ENCODE data around the gene PTBP1. TPM values are rescaled to one million over a fixed set of nuclear protein-coding genes. Genes with fewer than 3 reads are reported as not detected.

The PTBP1 gene
- total RNA-seq, 1 donor from 2014 or later, result 674 TPM

- no peaks in the 10 kb centered on the region for H3K9me3 Mint-ChIP-seq
- TF ChIP-seq CTCF (conservative IDR thresholded peaks at IDR 0.05), result no peak
- H3K36me3 Mint-ChIP-seq (ENCODE audit: low read depth), result no peaks in the 10 kb centered on the region
- no peaks in the 10 kb centered on the region for H3K4me1 Mint-ChIP-seq
- H3K27me3 Mint-ChIP-seq (ENCODE audit: low read depth), result no peaks in the 10 kb centered on the region
- H3K27ac Mint-ChIP-seq (ENCODE audit: unreplicated experiment), result no peak overlapping the region
- H3K4me3 Mint-ChIP-seq, result no peak overlapping the region
- no peak for DNase-seq (ENCODE audit: low read depth, low spot score)
Observed at GRCh38 chr19:776549-776948, 20.7 kb upstream of the PTBP1 start.

DNA sequence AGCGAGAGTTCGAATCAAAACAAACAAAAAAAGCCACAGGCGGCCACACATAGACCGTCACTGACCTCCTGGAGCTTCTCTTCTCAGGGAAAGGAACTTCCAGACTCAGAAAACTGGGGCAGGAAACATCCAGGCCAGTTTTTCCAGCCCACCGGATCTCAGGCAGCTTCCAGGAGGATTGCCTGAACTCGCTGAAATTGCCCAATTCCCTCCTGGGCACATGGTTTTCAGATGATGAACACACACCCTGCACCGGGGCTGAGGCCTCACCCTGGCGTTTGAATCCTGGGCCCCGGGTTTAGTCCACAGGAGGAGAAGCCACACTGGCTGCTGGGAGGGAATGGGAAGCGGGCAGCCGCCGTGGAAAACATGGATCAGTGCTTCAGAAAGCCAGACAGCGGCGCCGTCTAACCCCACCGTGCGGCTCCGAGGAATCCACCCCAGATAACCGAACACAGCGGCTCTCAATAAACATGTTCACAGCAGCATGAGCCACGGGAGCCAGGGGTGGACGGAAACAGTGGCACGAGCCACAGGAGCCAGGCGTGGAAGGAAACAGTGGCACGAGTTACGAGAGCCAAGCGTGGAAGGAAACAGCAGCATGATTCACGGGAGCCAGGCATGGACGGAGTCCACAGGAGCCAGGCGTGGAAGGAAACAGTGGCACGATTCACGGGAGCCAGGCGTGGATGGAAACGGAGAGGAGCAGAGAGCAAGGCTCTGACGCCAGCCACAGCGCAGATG, 18.2 kb upstream of the PTBP1 start:
- H3K9me3 Mint-ChIP-seq, result no peaks in the 10 kb centered on the region
- H3K4me3 Mint-ChIP-seq, result no peak overlapping the region
- no peak overlapping the region for H3K27ac Mint-ChIP-seq (ENCODE audit: unreplicated experiment)
- peaks cover 10% of the 10 kb centered on the region for H3K27me3 Mint-ChIP-seq (ENCODE audit: low read depth)
- H3K36me3 Mint-ChIP-seq (ENCODE audit: low read depth), result no peaks in the 10 kb centered on the region
- no peak for TF ChIP-seq CTCF (conservative IDR thresholded peaks at IDR 0.05)
- no peak for DNase-seq (ENCODE audit: low read depth, low spot score)
- peaks cover 3% of the 10 kb centered on the region for H3K4me1 Mint-ChIP-seq

DNA sequence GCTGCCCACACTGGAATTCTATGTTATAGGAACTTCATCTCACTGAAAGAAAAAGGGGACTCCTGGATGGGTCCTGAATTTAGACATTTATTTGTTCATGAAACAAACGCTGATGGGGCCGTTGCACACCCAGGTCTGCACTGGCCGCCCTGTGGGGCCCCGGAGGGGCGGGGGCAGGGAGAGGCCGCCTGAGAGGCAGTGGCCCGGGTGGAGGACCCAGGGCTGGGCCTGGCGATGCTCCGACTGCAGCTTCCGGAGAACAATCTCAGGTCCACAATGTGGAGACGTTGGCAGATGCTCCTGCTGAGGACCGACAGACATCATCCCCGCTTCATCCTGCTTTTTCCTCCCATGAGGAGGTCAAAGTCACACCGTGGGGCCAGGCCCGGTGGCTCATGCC, 16.3 kb upstream of the PTBP1 start:
- Mint-ChIP-seq H3K9me3 (no peaks in the 10 kb centered on the region), H3K4me1 (peaks cover 3% of the 10 kb centered on the region), H3K4me3 (no peak overlapping the region), H3K27ac (ENCODE audit: unreplicated experiment) (no peak overlapping the region), H3K27me3 (ENCODE audit: low read depth) (peaks cover 10% of the 10 kb centered on the region), H3K36me3 (ENCODE audit: low read depth) (no peaks in the 10 kb centered on the region)
- no peak for DNase-seq (ENCODE audit: low read depth, low spot score)
- no peak for TF ChIP-seq CTCF (conservative IDR thresholded peaks at IDR 0.05)

DNA sequence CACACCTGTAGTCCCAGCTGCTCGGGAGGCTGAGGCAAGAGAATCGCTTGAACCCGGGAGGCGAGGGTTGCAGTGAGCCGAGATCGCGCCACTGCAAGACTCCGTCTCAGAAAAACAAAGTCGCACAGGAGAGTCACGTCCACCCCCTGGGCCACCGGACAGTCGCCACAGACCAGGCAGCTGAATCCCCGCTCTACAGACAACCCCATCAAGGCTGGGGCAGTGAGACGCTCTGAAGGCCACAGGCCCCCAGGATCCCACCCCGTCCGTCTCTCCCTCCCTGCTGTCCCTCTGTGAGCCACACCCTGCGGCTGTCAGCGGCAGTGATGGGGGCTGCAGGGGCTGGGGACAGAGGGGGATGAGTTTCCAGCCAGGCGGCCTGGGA, 15.5 kb upstream of the PTBP1 start:
- H3K27me3 Mint-ChIP-seq (ENCODE audit: low read depth), result peaks cover 10% of the 10 kb centered on the region
- no peak overlapping the region for H3K4me3 Mint-ChIP-seq
- H3K9me3 Mint-ChIP-seq, result no peaks in the 10 kb centered on the region
- H3K36me3 Mint-ChIP-seq (ENCODE audit: low read depth), result no peaks in the 10 kb centered on the region
- no peak for DNase-seq (ENCODE audit: low read depth, low spot score)
- peaks cover 3% of the 10 kb centered on the region for H3K4me1 Mint-ChIP-seq
- no peak for TF ChIP-seq CTCF (conservative IDR thresholded peaks at IDR 0.05)
- no peak overlapping the region for H3K27ac Mint-ChIP-seq (ENCODE audit: unreplicated experiment)

DNA sequence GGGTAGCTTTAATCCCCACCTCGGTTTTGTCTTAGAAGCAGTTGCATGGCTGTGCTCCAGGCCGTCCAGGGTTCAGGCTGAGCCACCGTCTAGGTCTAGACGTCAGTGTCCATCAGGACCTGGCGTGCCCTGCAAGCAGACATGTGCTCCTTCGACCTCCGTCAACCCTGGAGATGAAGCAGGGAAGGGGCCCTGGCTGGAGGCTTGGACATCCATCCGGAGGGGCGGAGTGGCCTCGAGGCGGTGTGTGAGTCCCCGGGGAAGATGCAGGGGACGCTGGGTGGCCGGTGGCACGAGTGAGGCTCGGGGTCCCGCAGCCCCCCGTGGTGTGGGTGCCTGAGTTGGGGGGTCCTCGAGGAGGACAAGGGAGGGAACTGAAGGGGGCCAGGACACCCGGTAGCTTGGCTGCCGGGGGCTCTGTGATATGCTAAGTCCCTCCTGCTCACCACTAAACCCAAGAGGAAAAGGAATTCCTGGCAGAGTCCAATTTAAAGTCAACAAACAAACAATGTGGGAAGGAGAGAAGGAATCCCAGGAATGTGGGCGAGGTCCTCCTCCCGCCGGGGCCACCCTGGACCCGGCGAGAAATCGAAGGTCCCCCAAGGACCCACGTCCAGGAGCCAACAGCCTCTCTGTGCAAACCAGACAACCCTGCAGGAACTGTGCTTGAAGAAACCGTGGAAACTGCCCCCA, 14.9 kb upstream of the PTBP1 start:
- H3K27ac Mint-ChIP-seq (ENCODE audit: unreplicated experiment), result no peak overlapping the region
- DNase-seq (ENCODE audit: low read depth, low spot score), result no peak
- peaks cover 10% of the 10 kb centered on the region for H3K27me3 Mint-ChIP-seq (ENCODE audit: low read depth)
- TF ChIP-seq CTCF (conservative IDR thresholded peaks at IDR 0.05), result no peak
- no peak overlapping the region for H3K4me3 Mint-ChIP-seq
- H3K36me3 Mint-ChIP-seq (ENCODE audit: low read depth), result no peaks in the 10 kb centered on the region
- peaks cover 3% of the 10 kb centered on the region for H3K4me1 Mint-ChIP-seq
- H3K9me3 Mint-ChIP-seq, result no peaks in the 10 kb centered on the region
